ENCODE results near the gene SMG9.

SMG9 gene

DNA sequence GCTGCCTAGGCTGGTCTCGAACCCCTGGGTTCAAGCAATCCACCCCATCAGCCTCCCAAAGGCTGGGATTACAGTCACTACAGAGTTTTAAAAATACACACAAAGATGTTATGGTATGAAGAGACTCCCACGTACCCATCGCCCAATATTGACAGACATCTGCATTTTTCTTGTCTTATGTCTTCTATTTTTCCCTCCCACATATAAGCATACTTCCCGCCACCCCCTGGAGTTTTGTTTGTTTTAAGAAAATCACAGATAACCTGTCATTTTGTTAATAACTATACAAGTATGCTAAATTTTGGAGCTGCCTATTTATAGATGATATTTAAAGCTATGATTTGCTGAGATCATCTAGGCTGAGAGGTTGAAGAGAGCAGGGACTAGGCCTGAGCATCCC lies 6.2 kb upstream of the SMG9 start:
- Histone ChIP-seq H3K27me3 (ENCODE audit: insufficient read depth, low read length, poor library complexity) (no peaks in the 10 kb centered on the region), H3K23ac (ENCODE audit: low read length) (no peak overlapping the region), H3K9ac (ENCODE audit: low read length) (no peak overlapping the region), H3K79me2 (ENCODE audit: control insufficient read depth, insufficient read depth, low read length) (no peaks in the 10 kb centered on the region), H2BK120ac (ENCODE audit: low read depth, low read length) (no peak overlapping the region), H3K79me1 (ENCODE audit: low read length) (no peaks in the 10 kb centered on the region), H4K8ac (ENCODE audit: low read depth, low read length) (no peak overlapping the region), H3K4ac (ENCODE audit: low read depth, low read length) (no peak overlapping the region), H3K4me1 (ENCODE audit: control insufficient read depth, low read depth, low read length) (no peaks in the 10 kb centered on the region), H2BK15ac (replicated peaks; ENCODE audit: low read depth) (no peak overlapping the region), H3K4me2 (ENCODE audit: low read length) (no peak overlapping the region), H3K18ac (ENCODE audit: low read length) (no peak overlapping the region), H4K5ac (ENCODE audit: low read length) (no peak overlapping the region), H3K36me3 (ENCODE audit: control insufficient read depth, insufficient read depth, low read length) (no peaks in the 10 kb centered on the region), H3K4me3 (ENCODE audit: low read length) (no peak overlapping the region), H2BK5ac (ENCODE audit: low read length) (no peak overlapping the region), H3K56ac (ENCODE audit: low read length) (no peak overlapping the region), H3K27ac (ENCODE audit: low read depth, low read length) (no peak overlapping the region), H2AK5ac (ENCODE audit: low read length) (no peak overlapping the region)
- no CpG with 5 or more reads among the region's 4 CpGs for WGBS (ENCODE audit: extremely low coverage, insufficient coverage, low lambda C conversion rate)
- no peak for DNase-seq

DNA sequence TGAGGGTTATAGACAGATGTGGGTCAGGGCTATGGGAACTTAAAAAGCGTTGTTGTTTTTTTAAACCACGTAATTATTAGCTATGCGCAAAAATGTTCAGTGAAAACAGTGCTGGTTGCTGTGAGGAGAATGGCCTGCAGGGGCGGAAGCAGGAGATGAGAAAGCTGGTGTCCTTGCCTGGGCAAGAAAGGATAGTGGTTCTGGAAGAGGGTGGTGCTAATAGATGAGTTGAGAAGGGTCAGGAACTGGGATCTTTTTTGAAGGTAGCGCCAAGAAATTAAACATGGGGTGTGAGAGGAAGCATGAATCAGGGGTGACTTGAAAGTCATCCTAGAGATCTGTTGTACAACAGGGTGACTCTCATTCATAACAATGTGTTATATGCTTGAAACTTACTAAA lies 4.8 kb upstream of the SMG9 start:
- no peaks in the 10 kb centered on the region for H3K4me1 ChIP-seq (ENCODE audit: control insufficient read depth, low read depth, low read length)
- no peaks in the 10 kb centered on the region for H3K79me1 ChIP-seq (ENCODE audit: low read length)
- no peak overlapping the region for H3K18ac ChIP-seq (ENCODE audit: low read length)
- no peak overlapping the region for H3K23ac ChIP-seq (ENCODE audit: low read length)
- DNase-seq = peak; percentile 37
- H2BK120ac ChIP-seq (ENCODE audit: low read depth, low read length) = no peak overlapping the region
- no CpG with 5 or more reads among the region's 5 CpGs for WGBS (ENCODE audit: extremely low coverage, insufficient coverage, low lambda C conversion rate)
- H4K8ac ChIP-seq (ENCODE audit: low read depth, low read length) = no peak overlapping the region
- no peak overlapping the region for H2BK15ac ChIP-seq (replicated peaks; ENCODE audit: low read depth)
- no peak overlapping the region for H2AK5ac ChIP-seq (ENCODE audit: low read length)
- no peak overlapping the region for H3K4me3 ChIP-seq (ENCODE audit: low read length)
- H4K5ac ChIP-seq (ENCODE audit: low read length) = no peak overlapping the region
- H3K36me3 ChIP-seq (ENCODE audit: control insufficient read depth, insufficient read depth, low read length) = no peaks in the 10 kb centered on the region
- no peak overlapping the region for H3K4ac ChIP-seq (ENCODE audit: low read depth, low read length)
- H3K79me2 ChIP-seq (ENCODE audit: control insufficient read depth, insufficient read depth, low read length) = no peaks in the 10 kb centered on the region
- no peak overlapping the region for H3K4me2 ChIP-seq (ENCODE audit: low read length)
- no peak overlapping the region for H3K9ac ChIP-seq (ENCODE audit: low read length)
- H2BK5ac ChIP-seq (ENCODE audit: low read length) = no peak overlapping the region
- H3K56ac ChIP-seq (ENCODE audit: low read length) = no peak overlapping the region
- H3K27ac ChIP-seq (ENCODE audit: low read depth, low read length) = no peak overlapping the region
- H3K27me3 ChIP-seq (ENCODE audit: insufficient read depth, low read length, poor library complexity) = no peaks in the 10 kb centered on the region

DNA sequence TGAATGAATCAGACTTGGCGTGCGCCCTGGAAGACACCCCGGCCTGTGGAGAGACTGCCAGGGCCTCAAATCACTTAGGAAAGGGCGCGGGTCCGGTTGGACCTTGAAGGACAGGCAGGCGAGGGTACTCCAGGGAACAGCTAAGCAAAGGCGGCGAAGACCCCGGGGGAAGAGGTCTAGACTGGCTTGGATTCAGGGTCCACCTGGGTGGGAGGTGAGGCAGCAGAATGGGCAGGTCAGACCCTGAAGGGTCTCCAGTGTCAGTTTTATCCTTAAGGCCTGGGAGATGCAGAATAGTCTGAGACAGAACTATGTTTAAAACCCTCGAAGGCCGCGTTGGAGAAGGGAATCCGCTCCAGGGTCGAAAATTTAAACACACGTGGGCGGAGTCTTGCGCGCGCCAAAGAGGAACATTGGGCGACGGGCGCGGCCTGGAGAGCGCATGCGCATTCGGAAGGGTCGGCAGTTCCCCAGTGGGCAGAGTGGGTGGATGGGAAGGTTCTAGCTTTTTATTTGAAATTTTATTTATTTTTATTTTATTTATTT lies 567 bp upstream of the SMG9 start:
- Histone ChIP-seq H3K4me3 (ENCODE audit: low read length) (peak overlapping the region; percentile 93), H4K5ac (ENCODE audit: low read length) (peak overlapping the region; percentile 98), H2AK5ac (ENCODE audit: low read length) (peak overlapping the region; percentile 82), H3K18ac (ENCODE audit: low read length) (peak overlapping the region; percentile 61), H3K4me1 (ENCODE audit: control insufficient read depth, low read depth, low read length) (no peaks in the 10 kb centered on the region), H2BK15ac (replicated peaks; ENCODE audit: low read depth) (no peak overlapping the region), H3K27ac (ENCODE audit: low read depth, low read length) (peak overlapping the region; percentile 87), H4K8ac (ENCODE audit: low read depth, low read length) (peak overlapping the region; percentile 93), H2BK5ac (ENCODE audit: low read length) (peak overlapping the region; percentile 97), H2BK120ac (ENCODE audit: low read depth, low read length) (peak overlapping the region; percentile 39), H3K4ac (ENCODE audit: low read depth, low read length) (peak overlapping the region; percentile 98), H3K23ac (ENCODE audit: low read length) (no peak overlapping the region), H3K79me1 (ENCODE audit: low read length) (peaks cover 3% of the 10 kb centered on the region), H3K56ac (ENCODE audit: low read length) (peak overlapping the region; percentile 100), H3K79me2 (ENCODE audit: control insufficient read depth, insufficient read depth, low read length) (no peaks in the 10 kb centered on the region), H3K27me3 (ENCODE audit: insufficient read depth, low read length, poor library complexity) (no peaks in the 10 kb centered on the region), H3K4me2 (ENCODE audit: low read length) (peak overlapping the region; percentile 98), H3K9ac (ENCODE audit: low read length) (peak overlapping the region; percentile 100), H3K36me3 (ENCODE audit: control insufficient read depth, insufficient read depth, low read length) (peaks cover under 1% of the 10 kb centered on the region)
- WGBS (ENCODE audit: extremely low coverage, insufficient coverage, low lambda C conversion rate) = no CpG with 5 or more reads among the region's 28 CpGs
- DNase-seq = peak; percentile 67

DNA sequence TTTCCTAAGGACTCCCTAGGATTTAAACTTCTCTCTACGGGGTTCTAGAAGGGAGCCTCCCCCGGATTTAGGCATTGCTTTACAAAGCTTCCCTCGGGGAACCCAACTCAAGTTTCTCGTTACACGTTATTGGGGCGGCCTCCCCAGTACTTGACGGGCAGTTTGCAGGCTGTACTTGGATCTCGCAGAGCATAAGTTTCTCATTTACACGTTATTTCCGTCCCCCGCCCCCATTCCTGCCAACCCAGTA lies 584 bp downstream of the SMG9 start:
- peak overlapping the region; percentile 45 for H3K23ac ChIP-seq (ENCODE audit: low read length)
- no peaks in the 10 kb centered on the region for H3K27me3 ChIP-seq (ENCODE audit: insufficient read depth, low read length, poor library complexity)
- no peaks in the 10 kb centered on the region for H3K4me1 ChIP-seq (ENCODE audit: control insufficient read depth, low read depth, low read length)
- H4K5ac ChIP-seq (ENCODE audit: low read length) = no peak overlapping the region
- H3K4me2 ChIP-seq (ENCODE audit: low read length) = peak overlapping the region; percentile 74
- no peak overlapping the region for H2AK5ac ChIP-seq (ENCODE audit: low read length)
- no peaks in the 10 kb centered on the region for H3K79me2 ChIP-seq (ENCODE audit: control insufficient read depth, insufficient read depth, low read length)
- no peak for DNase-seq
- peak overlapping the region; percentile 92 for H3K9ac ChIP-seq (ENCODE audit: low read length)
- H2BK120ac ChIP-seq (ENCODE audit: low read depth, low read length) = peak overlapping the region; percentile 18
- no peak overlapping the region for H4K8ac ChIP-seq (ENCODE audit: low read depth, low read length)
- H3K79me1 ChIP-seq (ENCODE audit: low read length) = peaks cover 3% of the 10 kb centered on the region
- peaks cover 5% of the 10 kb centered on the region for H3K36me3 ChIP-seq (ENCODE audit: control insufficient read depth, insufficient read depth, low read length)
- H3K27ac ChIP-seq (ENCODE audit: low read depth, low read length) = peak overlapping the region; percentile 70
- no peak overlapping the region for H2BK5ac ChIP-seq (ENCODE audit: low read length)
- H3K56ac ChIP-seq (ENCODE audit: low read length) = peak overlapping the region; percentile 92
- peak overlapping the region; percentile 79 for H3K4me3 ChIP-seq (ENCODE audit: low read length)
- no CpG with 5 or more reads among the region's 11 CpGs for WGBS (ENCODE audit: extremely low coverage, insufficient coverage, low lambda C conversion rate)
- no peak overlapping the region for H2BK15ac ChIP-seq (replicated peaks; ENCODE audit: low read depth)
- peak overlapping the region; percentile 86 for H3K18ac ChIP-seq (ENCODE audit: low read length)
- H3K4ac ChIP-seq (ENCODE audit: low read depth, low read length) = no peak overlapping the region

DNA sequence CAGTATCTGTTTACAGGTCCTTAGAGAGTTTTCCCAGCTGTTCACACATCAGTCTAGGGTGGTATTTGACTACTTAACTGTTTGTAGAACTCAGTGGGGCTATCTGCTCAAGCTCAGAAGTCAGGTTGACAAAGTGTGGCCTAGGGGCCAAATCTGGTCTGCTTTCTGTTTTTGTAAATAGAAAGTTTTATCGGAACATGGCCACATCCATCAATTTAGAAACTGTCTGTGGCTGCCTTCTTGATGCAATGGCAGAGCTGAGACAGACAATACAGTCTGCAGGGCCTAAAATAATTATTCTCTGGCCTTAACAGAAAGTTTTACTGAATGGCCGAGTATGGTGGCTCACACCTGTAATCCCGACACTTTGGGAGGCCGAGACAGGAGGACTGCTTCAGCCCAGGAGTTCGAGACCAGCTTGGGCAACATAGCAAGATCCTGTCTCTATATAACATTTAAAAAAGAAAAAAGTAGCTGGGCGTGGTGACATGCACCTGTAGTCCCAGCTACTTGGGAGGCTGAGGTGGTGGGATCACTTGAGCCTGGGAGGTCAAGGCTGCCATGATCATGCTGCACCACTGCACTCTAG lies 2.4 kb downstream of the SMG9 start:
- Histone ChIP-seq H4K8ac (ENCODE audit: low read depth, low read length) (no peak overlapping the region), H3K79me2 (ENCODE audit: control insufficient read depth, insufficient read depth, low read length) (no peaks in the 10 kb centered on the region), H3K4me3 (ENCODE audit: low read length) (no peak overlapping the region), H3K18ac (ENCODE audit: low read length) (no peak overlapping the region), H3K23ac (ENCODE audit: low read length) (no peak overlapping the region), H3K27me3 (ENCODE audit: insufficient read depth, low read length, poor library complexity) (no peaks in the 10 kb centered on the region), H3K4me1 (ENCODE audit: control insufficient read depth, low read depth, low read length) (no peaks in the 10 kb centered on the region), H3K27ac (ENCODE audit: low read depth, low read length) (no peak overlapping the region), H2BK120ac (ENCODE audit: low read depth, low read length) (no peak overlapping the region), H4K5ac (ENCODE audit: low read length) (no peak overlapping the region), H3K4ac (ENCODE audit: low read depth, low read length) (no peak overlapping the region), H3K56ac (ENCODE audit: low read length) (no peak overlapping the region), H3K36me3 (ENCODE audit: control insufficient read depth, insufficient read depth, low read length) (peaks cover 5% of the 10 kb centered on the region), H2BK5ac (ENCODE audit: low read length) (no peak overlapping the region), H2BK15ac (replicated peaks; ENCODE audit: low read depth) (no peak overlapping the region), H3K9ac (ENCODE audit: low read length) (no peak overlapping the region), H3K79me1 (ENCODE audit: low read length) (peaks cover 3% of the 10 kb centered on the region), H3K4me2 (ENCODE audit: low read length) (no peak overlapping the region), H2AK5ac (ENCODE audit: low read length) (no peak overlapping the region)
- no CpG with 5 or more reads among the region's 6 CpGs for WGBS (ENCODE audit: extremely low coverage, insufficient coverage, low lambda C conversion rate)
- DNase-seq = no peak
